Stimulated activated CD4-positive, alpha-beta T cell treated with anti-CD3 and anti-CD28 coated beads, Interleukin-15, amount 100 ng/mL, for 48 hours (primary cell): ENCODE measurements around the gene CCDC88C.
A peak's percentile ranks its signal among the peaks of the same experiment; 100 is the strongest.
"Not testable (repeated sequence)": the region's sequence is repeated elsewhere in the genome, so short reads cannot be mapped to it uniquely, and the experiment has no call there.

Source experiments
- DNase-seq, 2 donors: peaks; one replicate each; pipeline ENCODE4 v3.0.0-alpha.2; 2020; ENCODE audit warnings: low read depth in 2 of 2

CCDC88C gene

DNA sequence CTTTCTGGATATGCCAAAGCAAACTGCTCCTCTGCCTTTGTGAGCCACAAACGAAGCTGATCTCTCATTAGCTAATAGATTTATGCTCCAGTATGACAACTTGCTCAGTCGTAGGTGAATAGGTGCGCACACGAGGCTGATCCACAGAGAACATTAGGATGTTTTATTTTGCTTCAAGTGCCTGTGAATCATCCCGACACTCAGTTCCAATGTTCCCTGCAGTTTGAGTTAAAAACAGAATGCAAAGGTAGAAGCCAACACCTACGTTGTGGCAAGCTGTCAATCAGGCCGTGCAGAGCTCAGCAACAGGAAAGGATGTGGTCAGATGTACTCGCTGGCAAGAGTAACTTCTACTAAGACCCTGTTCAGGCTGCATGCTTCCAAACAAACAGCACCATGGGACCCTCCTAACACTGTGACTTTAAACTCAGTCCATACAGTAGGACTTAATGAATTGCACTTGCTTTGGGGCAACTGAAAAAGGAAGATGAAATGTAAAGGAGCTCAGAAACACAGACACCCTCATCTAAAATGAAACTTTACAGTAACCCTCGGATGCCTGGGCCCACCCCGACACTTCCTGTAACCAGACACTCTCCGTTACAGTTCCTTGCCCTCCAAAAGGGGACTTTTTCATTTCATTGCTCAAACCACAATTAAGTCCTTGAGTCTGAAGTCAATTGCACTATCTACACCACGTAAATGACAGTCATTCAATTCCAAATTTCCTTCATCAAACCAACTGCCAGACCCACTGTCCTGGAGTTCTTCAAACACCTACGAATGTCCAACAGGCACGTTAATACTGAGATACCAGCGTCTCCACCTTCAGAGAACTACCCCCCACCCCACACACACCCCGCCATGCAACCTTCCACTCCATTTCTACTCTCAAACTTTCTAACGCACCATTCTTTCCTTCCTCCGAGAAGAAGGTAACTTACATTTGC lies 1.6 kb downstream of the CCDC88C start:
- peak; percentile 67 to 69 for DNase-seq

DNA sequence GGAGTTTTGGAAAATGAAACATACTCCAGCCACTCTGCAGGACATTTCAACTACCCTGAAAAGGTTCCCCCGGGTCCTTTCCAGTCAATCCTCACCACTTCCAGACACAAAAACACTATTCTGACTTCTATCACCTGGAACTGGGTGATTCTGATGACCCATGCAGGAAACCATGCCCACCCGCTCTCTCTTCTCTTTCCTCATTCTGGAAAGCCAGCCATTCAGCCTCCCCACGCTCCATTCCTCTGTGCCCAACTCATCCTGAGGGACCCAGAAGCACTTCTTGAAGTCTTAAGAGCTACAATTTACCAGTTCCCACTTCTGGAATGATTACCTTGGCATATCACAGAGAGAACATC lies 3.2 kb downstream of the CCDC88C start:
- DNase-seq, result no peak

DNA sequence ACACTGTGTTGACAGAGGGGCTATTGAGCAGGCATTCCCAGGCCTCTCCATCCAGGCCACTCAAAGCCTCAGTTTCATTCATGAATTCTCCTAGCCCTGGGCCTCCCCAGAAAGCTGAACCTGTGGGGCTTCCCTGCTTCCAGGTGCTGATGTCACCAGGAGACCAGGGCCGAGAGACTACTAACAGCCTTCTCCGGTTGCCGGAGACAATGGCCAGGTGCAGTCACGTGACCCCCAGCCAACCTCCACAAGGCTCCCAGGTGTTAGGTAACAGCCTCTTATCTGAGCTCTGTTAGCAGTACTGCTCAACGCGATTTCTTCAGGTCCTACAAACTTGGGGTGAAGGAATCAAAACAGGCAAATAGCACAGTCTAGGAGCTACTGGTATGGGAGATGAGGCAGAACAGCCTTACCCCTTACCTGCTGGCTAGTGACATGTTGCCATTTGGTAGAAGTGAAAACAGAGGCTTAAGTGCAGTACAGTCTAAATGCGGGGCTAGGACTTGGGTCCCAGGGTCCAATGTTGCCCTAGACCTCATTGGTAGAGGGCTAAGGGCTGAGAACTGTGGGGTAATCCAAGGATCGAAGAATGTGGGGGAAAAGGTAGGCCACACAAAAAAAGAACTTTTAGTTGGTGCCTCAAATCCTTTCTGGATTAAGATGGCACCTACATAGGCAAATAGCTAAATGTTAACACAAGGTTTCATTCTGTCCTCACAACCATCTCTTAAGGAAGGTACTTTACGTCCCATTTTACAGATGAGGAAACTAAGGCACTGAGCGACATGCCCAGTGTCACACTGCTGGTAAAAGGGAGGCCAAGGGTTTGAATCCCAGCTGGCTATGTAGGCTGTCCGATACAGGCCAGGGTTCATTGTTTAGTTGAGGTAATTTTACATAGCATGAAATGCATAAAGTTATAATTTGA lies 3.8 kb downstream of the CCDC88C start:
- DNase-seq, result no peak

GRCh38 chr14:91412939-91413338 lies 4.7 kb downstream of the CCDC88C start:
- DNase-seq, result no peak

GRCh38 chr14:91410771-91411536 lies 6.7 kb downstream of the CCDC88C start:
- no peak for DNase-seq

DNA sequence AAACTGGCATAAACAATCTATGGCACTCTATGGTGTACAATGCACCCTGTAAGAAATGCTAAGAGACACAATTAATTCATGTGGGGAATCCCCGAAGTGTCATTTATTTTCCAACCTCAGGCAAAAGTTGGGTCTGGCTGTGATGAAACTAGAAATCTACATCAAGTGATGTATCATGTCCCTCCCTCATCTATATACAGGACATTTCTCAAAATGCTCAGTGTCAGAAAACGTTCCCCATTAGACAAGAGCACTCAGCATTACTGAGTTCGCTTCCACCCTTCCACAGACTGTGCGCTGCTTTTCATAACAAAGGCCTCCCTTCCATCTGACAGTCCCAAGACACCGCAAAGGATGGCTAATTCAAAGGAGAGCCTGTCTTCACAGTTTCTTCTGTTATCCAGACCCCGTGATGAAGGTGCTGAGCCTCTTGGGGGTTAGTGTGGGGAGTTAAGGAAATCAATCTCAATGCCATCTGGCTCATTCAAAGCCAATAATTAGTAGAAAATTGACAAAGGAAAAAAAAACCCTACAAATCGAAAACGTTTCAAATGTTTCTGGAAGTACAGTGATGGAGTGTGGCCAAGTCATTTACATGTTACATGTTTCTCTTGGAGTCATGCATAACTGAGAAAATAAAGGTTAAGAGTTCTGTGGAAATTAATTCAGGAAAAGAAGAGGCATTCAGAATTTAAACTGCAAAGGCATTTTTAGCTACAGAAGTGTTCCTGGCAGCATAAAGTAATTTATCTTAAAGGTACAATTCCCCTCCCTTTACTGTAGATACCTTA lies 7.5 kb downstream of the CCDC88C start:
- DNase-seq, result no peak

- not testable (repeated sequence) for DNase-seq
Measured at GRCh38 chr14:91409240-91409639, 8.4 kb downstream of the CCDC88C start.

DNA sequence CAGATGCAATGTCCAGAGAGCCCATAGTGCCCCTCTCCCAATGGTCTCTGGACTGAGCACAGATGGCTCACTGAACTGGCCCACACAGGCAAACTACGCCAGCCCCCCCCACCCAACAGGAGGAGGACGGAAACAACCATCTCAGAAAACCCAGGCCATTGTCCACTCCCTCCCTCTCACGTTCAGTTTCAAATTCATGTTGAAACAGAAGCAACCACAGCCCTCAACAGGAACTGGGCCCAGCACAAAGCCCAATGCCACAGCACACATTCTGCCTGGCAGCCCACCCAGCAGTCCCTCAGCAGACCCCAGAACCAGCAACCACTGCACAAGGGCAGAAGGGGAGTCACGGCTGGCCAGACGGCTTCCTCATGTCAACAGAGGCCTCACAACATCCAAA lies 10.6 kb downstream of the CCDC88C start:
- no peak for DNase-seq

DNA sequence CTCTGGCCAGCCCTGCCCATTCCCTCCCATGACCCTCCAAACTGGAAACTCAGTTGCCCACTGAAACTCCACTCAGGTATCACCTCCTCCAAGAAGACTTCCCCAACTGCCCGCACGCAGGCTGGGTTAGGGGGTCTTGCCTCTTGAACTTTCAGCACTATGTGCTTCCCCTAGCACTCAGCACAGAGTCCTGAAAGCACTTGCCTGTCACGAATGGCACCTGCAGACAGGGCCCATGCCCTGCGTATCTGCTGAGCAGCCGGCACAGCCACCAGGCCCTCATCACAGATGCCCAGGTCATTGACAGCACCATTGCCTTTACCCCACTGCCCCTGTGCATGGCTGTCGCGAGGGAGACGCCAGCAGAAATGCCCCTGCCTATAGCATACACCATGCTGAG lies 11.2 kb downstream of the CCDC88C start:
- no peak for DNase-seq

GRCh38 chr14:91405724-91406435 lies 11.7 kb downstream of the CCDC88C start:
- DNase-seq, result no peak

GRCh38 chr14:91405241-91405721 lies 12.3 kb downstream of the CCDC88C start:
- peak in 1 of 2 donors; percentile 56 for DNase-seq

- no peak for DNase-seq
Measured at GRCh38 chr14:91402771-91403600, 14.6 kb downstream of the CCDC88C start.

GRCh38 chr14:91402348-91402747 lies 15.3 kb downstream of the CCDC88C start:
- DNase-seq, result no peak

DNA sequence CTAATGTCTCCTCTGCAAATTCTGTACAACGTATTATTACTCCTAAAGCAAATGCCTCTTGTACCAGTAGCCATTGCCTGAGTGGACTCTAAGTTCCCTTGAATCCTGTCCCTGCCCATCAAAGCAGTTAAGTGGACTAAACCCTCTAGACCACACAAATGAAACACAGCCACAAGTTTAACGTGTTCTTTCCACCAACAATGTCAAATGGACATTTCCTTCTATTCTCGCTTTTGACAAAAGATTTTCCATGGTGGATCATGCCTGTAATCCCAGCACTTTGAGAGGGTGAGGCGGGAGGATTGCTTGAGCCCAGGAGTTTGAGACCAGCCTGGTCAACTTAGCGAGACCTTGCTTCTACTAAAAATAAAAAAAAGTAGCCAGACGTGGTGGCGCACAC lies 15.9 kb downstream of the CCDC88C start:
- no peak for DNase-seq

GRCh38 chr14:91400696-91401095 lies 16.9 kb downstream of the CCDC88C start:
- no peak for DNase-seq

- DNase-seq, result no peak
Measured at GRCh38 chr14:91399868-91400640, 17.6 kb downstream of the CCDC88C start.

GRCh38 chr14:91398707-91399106 lies 18.9 kb downstream of the CCDC88C start:
- no peak for DNase-seq

- DNase-seq, result no peak
Measured at GRCh38 chr14:91397965-91398591, 19.5 kb downstream of the CCDC88C start.
